VCaP (cell line): Measurements from ENCODE around the gene DNAJC1.

Source experiments
- H3K27ac ChIP-seq: fragments of 450-650 bp; 2 replicates; pipeline ENCODE4 v1.5.1; 2017
- CTCF ChIP-seq: fragments of 450-650 bp; conservative IDR thresholded peaks from 2 replicates; pipeline ENCODE4 v1.5.1; 2017; ENCODE audit warnings: mild to moderate bottlenecking, moderate library complexity

The DNAJC1 gene

GRCh38 chr10:21727452-21728168, 275.9 kb downstream of the DNAJC1 start:
- H3K27ac ChIP-seq = peak overlapping the region; percentile 30; the same call in 1 of the 2 replicates
- no peak for TF ChIP-seq CTCF

GRCh38 chr10:21726601-21727225, 276.8 kb downstream of the DNAJC1 start:
- H3K27ac ChIP-seq = no peak overlapping the region; the same call in 1 of the 2 replicates
- TF ChIP-seq CTCF = no peak

GRCh38 chr10:21724687-21725367, 278.7 kb downstream of the DNAJC1 start:
- no peak for TF ChIP-seq CTCF
- no peak overlapping the region for H3K27ac ChIP-seq

- H3K27ac ChIP-seq = no peak overlapping the region
- TF ChIP-seq CTCF = no peak
Measured at GRCh38 chr10:21724020-21724589, 279.4 kb downstream of the DNAJC1 start.

GRCh38 chr10:21722209-21722608, 281.3 kb downstream of the DNAJC1 start:
- H3K27ac ChIP-seq = no peak overlapping the region
- no peak for TF ChIP-seq CTCF

GRCh38 chr10:21721000-21721665, 282.4 kb downstream of the DNAJC1 start:
- TF ChIP-seq CTCF = no peak
- H3K27ac ChIP-seq = no peak overlapping the region

- no peak for TF ChIP-seq CTCF
Measured at GRCh38 chr10:21720090-21720489, 283.4 kb downstream of the DNAJC1 start.

More at GRCh38 chr10:21720090-21720489, 283.4 kb downstream of the DNAJC1 start:
- H3K27ac ChIP-seq = no peak overlapping the region
